Measurements from ENCODE around the gene SPATA16. TPM values are rescaled to one million over a fixed set of nuclear protein-coding genes. Genes with fewer than 3 reads are reported as not detected.

SPATA16 gene
- total and polyA plus RNA-seq, 2 of the 13 experiments (the other 11 are each of a cell fraction or from before 2014, with no cell fraction given), result not detected

DNA sequence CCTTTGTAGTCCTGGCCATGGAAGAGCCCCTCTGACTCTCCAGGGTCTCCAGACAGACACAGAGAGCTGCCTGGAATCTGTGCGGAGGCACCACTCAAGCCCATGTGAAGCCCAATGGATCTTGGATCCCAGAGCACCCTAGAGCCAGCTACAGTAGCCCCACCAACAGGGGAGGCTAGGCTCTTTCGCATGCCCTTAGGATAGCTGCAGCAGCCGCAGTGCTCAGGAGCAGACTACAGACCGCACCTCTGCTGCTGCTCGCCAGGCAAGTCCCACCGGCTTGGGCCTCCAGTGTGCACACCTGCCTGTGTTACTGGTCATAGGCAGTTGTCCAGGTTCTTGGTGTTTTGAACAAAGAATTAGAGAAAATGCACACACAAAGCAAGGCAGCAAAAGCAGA, 131.6 kb downstream of the SPATA16 start:
- intact Hi-C loops (cut with micrococcal nuclease; ENCODE audit: unreplicated experiment), result no loop called here
- CTCF ChIA-PET (ENCODE audit: low intra/inter-chr PET ratio, low total read pairs), result no interaction called here
- in situ Hi-C loops (cut with HindIII; ENCODE audit: extremely low pct_ligation_motif_present, low pct_unique_long_range_greater_than_20kb), result no loop called here
- H3K9me3 ChIP-seq (ENCODE audit: low read length), result no peaks in the 10 kb centered on the region
- no peaks in the 10 kb centered on the region for H3K79me2 ChIP-seq (ENCODE audit: insufficient read depth, low read length)
- H3K36me3 ChIP-seq (replicated peaks in 1 of 2; ENCODE audit: control insufficient read depth in 1 of 2, insufficient read depth in 2 of 2, low read length in 2 of 2), result no peaks in the 10 kb centered on the region
- peak overlapping the region; percentile 34 for H2AFZ ChIP-seq (ENCODE audit: low read length)
- H4K20me1 ChIP-seq (ENCODE audit: insufficient read depth, low read length), result no peaks in the 10 kb centered on the region
- H3K4me1 ChIP-seq (ENCODE audit: insufficient read depth, low read length), result peaks cover 12% of the 10 kb centered on the region; the same call in 1 of the 2 replicates
- peak overlapping the region; percentile 62 for H3K4me2 ChIP-seq (ENCODE audit: low read depth, low read length)
- H3K4me3 ChIP-seq (replicated peaks in 1 of 3; ENCODE audit: insufficient read depth in 1 of 3, low read depth in 2 of 3, low read length in 3 of 3), result peak overlapping the region; percentile 21 to 60 (median 44); a peak in 5 of 6 replicates
- H3K27me3 ChIP-seq (ENCODE audit: control insufficient read depth in 1 of 2, insufficient read depth in 2 of 2, low read length in 2 of 2), result peaks cover 0 to 4% of the 10 kb centered on the region in 2 experiments; a peak in 1 of 5 replicates
- 34% methylated on average over 5 of the region's 6 CpGs for WGBS (ENCODE audit: low lambda C conversion rate)
- ATAC-seq, result peak; percentile 91
- no peak overlapping the region for H3K27ac ChIP-seq (ENCODE audit: extremely low read length, insufficient read depth, low read length)
- peak; percentile 1 for DNase-seq (ENCODE audit: low spot score)
- no TSS peak for BruUV-seq (replicated peaks)
- no peak overlapping the region for H3K9ac ChIP-seq (ENCODE audit: insufficient read depth, low read depth, low read length)
- no peak for FAIRE-seq
- POLR2A ChIA-PET, result no interaction called here
- no peak for TF ChIP-seq PHF20 (CRISPR knock-in tag; IDR thresholded peaks at IDR 0.05)
- TF ChIP-seq, protein P1, sequence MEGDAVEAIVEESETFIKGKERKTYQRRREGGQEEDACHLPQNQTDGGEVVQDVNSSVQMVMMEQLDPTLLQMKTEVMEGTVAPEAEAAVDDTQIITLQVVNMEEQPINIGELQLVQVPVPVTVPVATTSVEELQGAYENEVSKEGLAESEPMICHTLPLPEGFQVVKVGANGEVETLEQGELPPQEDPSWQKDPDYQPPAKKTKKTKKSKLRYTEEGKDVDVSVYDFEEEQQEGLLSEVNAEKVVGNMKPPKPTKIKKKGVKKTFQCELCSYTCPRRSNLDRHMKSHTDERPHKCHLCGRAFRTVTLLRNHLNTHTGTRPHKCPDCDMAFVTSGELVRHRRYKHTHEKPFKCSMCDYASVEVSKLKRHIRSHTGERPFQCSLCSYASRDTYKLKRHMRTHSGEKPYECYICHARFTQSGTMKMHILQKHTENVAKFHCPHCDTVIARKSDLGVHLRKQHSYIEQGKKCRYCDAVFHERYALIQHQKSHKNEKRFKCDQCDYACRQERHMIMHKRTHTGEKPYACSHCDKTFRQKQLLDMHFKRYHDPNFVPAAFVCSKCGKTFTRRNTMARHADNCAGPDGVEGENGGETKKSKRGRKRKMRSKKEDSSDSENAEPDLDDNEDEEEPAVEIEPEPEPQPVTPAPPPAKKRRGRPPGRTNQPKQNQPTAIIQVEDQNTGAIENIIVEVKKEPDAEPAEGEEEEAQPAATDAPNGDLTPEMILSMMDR (CRISPR knock-in tag; IDR thresholded peaks at IDR 0.05), result 0 out of 2 replicates have a peak, but pooled peaks have one; percentile 23
- TF ChIP-seq SOX13 (IDR thresholded peaks at IDR 0.05), result no peak
- TF ChIP-seq SOX13 (CRISPR knock-in tag; conservative IDR thresholded peaks at IDR 0.05 in 1 of 2, IDR thresholded peaks at IDR 0.05 in 1 of 2), result no peak
- TF ChIP-seq SIX1 (CRISPR knock-in tag; IDR thresholded peaks at IDR 0.05; ENCODE audit: borderline replicate concordance), result no peak
- no peak for TF ChIP-seq XRCC5 (optimal IDR thresholded peaks at IDR 0.05; ENCODE audit: low read length)
- TF ChIP-seq RFX1 (IDR thresholded peaks at IDR 0.05), result no peak
- no peak for TF ChIP-seq CREM (IDR thresholded peaks at IDR 0.05)
- 0 out of 2 replicates have a peak, but pooled peaks have one; percentile 3 for TF ChIP-seq CREM (CRISPR knock-in tag; IDR thresholded peaks at IDR 0.05)
- TF ChIP-seq ISX (CRISPR knock-in tag; conservative IDR thresholded peaks at IDR 0.05), result no peak
- no peak for TF ChIP-seq GATAD2A (CRISPR knock-in tag; IDR thresholded peaks at IDR 0.05)
- no peak for TF ChIP-seq ARID2 (CRISPR knock-in tag; IDR thresholded peaks at IDR 0.05; ENCODE audit: borderline replicate concordance)
- no peak for TF ChIP-seq SSRP1 (CRISPR knock-in tag; IDR thresholded peaks at IDR 0.05)
- no peak for TF ChIP-seq RAD51 (IDR thresholded peaks at IDR 0.05; ENCODE audit: borderline replicate concordance)
- TF ChIP-seq, protein P2, sequence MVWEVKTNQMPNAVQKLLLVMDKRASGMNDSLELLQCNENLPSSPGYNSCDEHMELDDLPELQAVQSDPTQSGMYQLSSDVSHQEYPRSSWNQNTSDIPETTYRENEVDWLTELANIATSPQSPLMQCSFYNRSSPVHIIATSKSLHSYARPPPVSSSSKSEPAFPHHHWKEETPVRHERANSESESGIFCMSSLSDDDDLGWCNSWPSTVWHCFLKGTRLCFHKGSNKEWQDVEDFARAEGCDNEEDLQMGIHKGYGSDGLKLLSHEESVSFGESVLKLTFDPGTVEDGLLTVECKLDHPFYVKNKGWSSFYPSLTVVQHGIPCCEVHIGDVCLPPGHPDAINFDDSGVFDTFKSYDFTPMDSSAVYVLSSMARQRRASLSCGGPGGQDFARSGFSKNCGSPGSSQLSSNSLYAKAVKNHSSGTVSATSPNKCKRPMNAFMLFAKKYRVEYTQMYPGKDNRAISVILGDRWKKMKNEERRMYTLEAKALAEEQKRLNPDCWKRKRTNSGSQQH (CRISPR knock-in tag; IDR thresholded peaks at IDR 0.05; ENCODE audit: low read depth), result no peak
- no peak for TF ChIP-seq ATM (IDR thresholded peaks at IDR 0.05; ENCODE audit: borderline replicate concordance)
- no peak for TF ChIP-seq NR2F6 (IDR thresholded peaks at IDR 0.05)
- no peak for TF ChIP-seq NR2F6 (CRISPR knock-in tag; IDR thresholded peaks at IDR 0.05)
- TF ChIP-seq, protein P3, sequence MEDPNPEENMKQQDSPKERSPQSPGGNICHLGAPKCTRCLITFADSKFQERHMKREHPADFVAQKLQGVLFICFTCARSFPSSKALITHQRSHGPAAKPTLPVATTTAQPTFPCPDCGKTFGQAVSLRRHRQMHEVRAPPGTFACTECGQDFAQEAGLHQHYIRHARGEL (CRISPR knock-in tag; IDR thresholded peaks at IDR 0.05), result no peak
- TF ChIP-seq, protein P4, sequence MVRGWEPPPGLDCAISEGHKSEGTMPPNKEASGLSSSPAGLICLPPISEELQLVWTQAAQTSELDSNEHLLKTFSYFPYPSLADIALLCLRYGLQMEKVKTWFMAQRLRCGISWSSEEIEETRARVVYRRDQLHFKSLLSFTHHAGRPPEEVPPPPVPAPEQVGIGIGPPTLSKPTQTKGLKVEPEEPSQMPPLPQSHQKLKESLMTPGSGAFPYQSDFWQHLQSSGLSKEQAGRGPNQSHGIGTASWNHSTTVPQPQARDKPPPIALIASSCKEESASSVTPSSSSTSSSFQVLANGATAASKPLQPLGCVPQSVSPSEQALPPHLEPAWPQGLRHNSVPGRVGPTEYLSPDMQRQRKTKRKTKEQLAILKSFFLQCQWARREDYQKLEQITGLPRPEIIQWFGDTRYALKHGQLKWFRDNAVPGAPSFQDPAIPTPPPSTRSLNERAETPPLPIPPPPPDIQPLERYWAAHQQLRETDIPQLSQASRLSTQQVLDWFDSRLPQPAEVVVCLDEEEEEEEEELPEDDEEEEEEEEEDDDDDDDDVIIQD (CRISPR knock-in tag; IDR thresholded peaks at IDR 0.05; ENCODE audit: low read depth), result no peak
